Muscle of leg (tissue), 9 donors: ENCODE data around the gene FTMT. TPM values are rescaled to one million over a fixed set of nuclear protein-coding genes. Genes with fewer than 3 reads are reported as not detected.

Source experiments
- polyA plus RNA-seq, 8 donors: library from polyadenylated mRNA; unstranded; fragments of 120-200 nt; gene quantifications; one replicate each; pipeline versions ENCODE4 v1.2.1 to v1.2.3, GENCODE V29; 2013; ENCODE audit warnings: inconsistent platforms in 1 of 8, low replicate concordance in 1 of 8; ENCODE audit not compliant: insufficient read length in 8 of 8, insufficient read depth in 1 of 8
- total RNA-seq: library from RNA; stranded (reverse); fragments of 120-200 nt; gene quantifications from one replicate; pipeline ENCODE4 v1.2.4, GENCODE V29; 2013

Gene FTMT
- total and polyA plus RNA-seq, 9 donors = not detected

Other genes starting within 250 kb of the FTMT start
- gene SRFBP1, start 110.1 kb downstream of the FTMT start, total RNA-seq = 13.9 TPM
- 10 to 100 TPM in 5 of 8 donors, 1 to 10 TPM in 3; 6.0 to 13.3 (median 10.2) TPM for gene SRFBP1, start 110.1 kb downstream of the FTMT start, polyA plus RNA-seq
- 51.9 TPM for gene LOX, start 226.4 kb downstream of the FTMT start, total RNA-seq
- 100 to 1,000 TPM in 2 of 8 donors, 10 to 100 TPM in 6; 26.6 to 139 (median 60.7) TPM for gene LOX, start 226.4 kb downstream of the FTMT start, polyA plus RNA-seq